Left lobe of liver (tissue), 2 donors: ENCODE measurements around the gene DOC2B. TPM values are rescaled to one million over a fixed set of nuclear protein-coding genes. Genes with fewer than 3 reads are reported as not detected.
"Not testable (repeated sequence)": the region's sequence is repeated elsewhere in the genome, so short reads cannot be mapped to it uniquely, and the experiment has no call there.

Experiments
- ATAC-seq: fragments of 200-7000 bp; cut with Tn5 transposase; one replicate; pipeline ENCODE4 v1.9.1; 2020; ENCODE audit warnings: mild to moderate bottlenecking, moderate library complexity
- DNase-seq: peaks from one replicate; pipeline ENCODE4 v3.0.0-alpha.2; 2020; ENCODE audit warnings: low spot score
- total RNA-seq: library from RNA; stranded (reverse); gene quantifications from one replicate; pipeline ENCODE4 v1.2.1, GENCODE V29; 2021
- donor health status: DM: no; HTN: no; CAD: no; lungs with moderate emphysema.
- donor health status: DM: no; HTN: yes; CAD: no.

Gene DOC2B
- total RNA-seq = 0.68 TPM

DNA sequence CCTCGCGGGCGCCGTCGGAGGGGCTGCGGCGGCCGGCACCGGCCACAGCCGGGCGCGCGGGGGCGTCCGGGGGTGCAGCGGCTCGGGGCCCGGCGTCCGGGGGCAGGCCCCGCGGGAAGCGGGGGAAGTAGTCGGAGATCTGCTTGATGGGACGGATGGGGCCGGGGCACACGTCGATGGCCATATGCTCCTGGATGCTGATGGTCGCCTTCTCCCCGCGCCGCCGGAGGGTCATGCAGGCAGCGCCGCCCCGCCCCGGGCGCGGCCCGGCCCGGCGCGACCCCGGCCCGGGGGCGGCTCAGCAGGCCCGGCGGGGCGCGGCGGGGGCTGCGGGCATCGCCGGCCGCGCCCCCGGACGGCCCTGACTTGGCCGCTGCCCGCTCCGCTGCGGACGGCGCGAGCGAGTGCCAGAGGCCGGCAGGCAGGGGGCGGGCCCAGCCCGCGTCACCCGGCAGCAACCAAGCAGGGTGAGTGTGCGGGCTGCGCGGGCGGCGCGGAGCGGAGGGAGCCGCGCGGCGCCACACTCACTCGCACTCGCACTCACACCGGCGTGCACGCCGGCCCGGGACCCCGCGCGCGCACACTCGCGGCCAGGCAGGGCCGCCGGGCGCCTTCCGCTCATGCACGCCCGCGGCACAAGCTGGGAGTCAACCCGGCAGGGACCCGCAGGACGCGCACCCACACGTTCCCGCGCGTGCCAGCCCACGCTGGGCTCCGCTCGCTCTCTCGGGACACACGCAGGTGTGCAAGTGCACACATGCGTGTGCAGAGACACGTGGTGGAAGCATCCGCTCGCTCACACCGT is at the start of gene DOC2B:
Gene DOC2B, minus strand, starts transcription at position 406 of the 805 bp plus-strand sequence. Its CDS starts 171 bp downstream, at position 235.
- peak; percentile 87 for ATAC-seq

DNA sequence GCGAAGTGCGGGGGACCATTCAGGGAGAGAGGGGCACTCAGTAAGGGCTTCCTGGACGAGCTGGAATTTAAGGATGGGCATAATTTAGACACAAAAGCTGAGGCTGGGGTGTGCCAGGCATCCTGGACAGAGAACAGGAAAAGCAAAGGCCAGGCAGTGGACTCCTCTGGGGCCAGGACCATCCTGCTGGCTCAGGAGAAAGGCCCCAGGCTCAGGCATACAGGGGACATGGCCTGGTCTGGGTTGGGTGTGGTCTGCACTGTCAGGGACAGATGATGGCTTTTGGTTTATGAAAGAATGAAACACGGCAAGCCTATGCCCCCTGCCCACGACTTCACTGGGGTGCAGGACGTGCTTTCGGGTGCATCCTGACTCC is 48.9 kb upstream of the DOC2B start:
- ATAC-seq (no peak), DNase-seq (peak; percentile 37)

More for the DNA sequence above, at the start of gene DOC2B:
- DNase-seq = peak; percentile 66

DNA sequence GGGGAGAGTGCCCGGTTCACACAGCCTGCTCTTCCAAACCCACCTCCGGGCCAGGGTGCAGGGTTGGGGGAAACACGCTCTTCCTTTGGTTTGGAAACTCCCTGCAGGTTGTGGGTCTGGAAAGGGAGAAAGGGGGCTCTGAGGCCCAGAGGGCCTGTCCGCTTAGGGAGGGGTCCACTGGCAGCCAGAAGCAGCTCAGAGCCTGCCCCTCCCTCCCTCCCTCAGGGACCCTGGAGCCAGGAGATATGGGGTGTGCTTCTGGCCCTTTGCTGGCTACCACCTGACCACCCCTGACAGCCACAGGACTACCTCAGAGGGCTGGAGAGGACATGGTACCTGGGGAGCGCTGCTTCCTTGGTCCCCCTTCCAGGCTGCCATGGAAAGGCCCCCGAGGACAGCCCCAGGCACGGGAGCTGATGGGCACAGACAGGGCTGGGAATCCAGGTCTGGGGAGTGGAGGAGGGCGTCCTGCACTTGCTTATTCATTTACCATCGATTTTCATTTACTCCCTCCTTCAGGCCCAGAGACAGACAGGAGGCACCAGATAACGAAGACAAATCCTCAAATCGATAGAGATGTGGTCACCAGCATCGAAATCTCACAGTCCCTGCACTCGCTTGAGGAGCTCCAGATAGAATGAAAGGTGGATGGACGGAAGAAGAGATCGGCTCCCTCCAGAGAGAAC is 48.4 kb upstream of the DOC2B start:
- no peak for ATAC-seq
- DNase-seq = peak; percentile 39

DNA sequence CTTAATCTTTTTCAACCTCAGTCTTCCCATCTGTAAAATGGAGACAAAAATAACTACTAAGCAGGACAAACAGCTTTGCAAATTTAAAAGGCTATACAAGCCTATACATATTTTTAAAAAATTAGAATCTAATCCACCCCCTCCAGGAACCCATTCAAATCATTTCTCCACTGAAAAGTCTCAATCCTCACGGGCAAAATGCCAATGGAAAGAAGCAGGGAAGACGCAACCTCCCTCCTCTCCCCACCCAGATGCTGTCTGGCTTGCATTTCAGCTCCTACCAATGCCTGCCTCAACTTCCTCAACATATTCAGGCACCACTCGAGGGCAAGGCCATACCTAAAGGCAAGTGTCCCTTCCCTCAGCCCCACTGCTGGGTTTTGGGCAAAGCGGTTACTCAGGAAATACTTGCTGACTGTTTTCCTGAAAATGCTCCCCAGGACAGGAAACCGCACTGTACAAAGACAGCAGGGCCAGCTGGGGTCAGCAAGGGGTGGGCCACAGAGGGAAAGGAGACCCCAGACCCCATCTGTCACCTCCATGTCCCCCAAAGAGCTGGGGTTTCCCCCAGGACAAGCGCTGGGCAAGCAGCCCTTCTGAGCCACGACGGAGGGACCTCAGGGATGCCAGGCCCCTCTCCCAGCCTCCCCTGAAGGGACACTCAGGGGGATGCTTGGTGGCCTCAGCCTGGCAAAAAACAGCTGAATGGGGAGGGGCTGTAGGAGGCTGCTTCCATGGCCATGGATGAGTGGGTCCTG is 47.7 kb upstream of the DOC2B start:
- DNase-seq = peak; percentile 34
- no peak for ATAC-seq

DNA sequence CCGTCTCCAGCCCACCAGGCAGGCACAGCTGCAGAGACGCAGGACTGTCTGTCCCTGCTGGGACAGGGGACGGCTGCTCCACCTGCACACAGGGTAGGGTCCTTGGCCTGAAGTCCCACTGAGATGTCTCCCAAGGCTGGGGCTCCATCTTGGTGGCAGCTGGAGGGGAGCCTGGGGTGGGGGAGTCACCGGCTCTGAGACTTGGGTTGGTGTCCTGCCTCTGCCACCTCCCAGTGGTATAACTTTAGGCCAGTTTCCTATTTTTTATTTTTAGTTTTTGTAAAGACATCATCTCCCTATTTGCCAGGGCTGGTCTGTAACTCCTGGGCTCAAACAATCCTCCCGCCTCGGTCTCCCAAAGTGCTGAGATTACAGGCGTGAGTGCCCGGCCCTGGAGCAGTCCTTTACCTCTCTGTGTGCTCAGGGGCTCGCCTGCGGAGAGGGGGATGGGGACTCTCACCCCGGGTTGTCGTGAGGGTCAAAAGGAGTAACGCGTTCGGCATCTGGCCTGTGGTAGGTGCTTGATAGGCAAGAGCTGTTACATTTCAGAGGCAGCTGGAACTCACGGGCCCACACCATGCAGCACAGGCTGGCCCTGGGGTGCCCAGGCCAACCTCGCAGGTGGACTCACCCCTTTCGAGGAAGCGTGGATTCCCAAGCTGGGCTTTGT is 46.6 kb upstream of the DOC2B start:
- no peak for DNase-seq
- no peak for ATAC-seq

DNA sequence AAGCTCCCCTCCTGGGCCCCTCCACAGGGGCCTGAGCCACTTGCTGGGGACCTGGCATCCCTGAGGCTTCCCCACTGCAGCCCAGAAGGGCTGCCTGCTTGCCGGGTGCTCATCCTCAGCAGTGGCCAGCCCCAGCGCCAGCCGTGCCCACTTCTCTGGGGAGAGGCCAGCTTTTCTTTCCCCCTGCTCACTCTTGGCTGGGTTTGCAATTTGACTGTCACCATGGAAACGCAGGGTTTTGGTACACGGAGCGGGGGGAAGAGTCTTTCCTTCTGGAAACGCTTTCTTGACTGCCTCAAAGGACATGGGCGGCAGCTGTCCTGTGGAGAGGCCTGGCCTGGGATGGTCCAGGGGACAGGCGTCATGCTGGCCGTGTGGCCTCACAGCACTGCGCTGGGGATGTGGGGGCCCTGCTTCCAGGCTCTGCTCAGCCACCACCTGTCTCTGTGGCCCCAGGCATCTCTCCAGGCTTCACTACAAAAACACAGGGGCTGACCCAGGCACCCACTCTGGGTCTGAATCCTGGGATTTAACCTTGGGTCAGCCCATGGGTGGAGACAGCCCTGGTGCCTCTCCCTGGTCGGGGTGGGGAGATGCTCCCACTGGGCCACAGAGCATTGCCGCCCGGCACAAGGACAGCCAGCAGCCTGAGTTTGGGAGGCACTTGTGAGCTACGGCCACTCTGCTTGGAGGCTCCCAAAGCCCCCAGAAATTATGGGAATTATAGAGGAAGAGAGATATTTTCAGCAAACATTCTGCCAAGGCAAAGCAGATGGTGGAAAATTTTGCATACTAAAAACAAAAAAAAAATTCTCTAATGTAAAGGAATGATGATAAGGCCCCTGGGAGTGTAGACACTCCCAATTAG is 45.9 kb upstream of the DOC2B start:
- ATAC-seq = no peak
- DNase-seq = peak; percentile 39

DNA sequence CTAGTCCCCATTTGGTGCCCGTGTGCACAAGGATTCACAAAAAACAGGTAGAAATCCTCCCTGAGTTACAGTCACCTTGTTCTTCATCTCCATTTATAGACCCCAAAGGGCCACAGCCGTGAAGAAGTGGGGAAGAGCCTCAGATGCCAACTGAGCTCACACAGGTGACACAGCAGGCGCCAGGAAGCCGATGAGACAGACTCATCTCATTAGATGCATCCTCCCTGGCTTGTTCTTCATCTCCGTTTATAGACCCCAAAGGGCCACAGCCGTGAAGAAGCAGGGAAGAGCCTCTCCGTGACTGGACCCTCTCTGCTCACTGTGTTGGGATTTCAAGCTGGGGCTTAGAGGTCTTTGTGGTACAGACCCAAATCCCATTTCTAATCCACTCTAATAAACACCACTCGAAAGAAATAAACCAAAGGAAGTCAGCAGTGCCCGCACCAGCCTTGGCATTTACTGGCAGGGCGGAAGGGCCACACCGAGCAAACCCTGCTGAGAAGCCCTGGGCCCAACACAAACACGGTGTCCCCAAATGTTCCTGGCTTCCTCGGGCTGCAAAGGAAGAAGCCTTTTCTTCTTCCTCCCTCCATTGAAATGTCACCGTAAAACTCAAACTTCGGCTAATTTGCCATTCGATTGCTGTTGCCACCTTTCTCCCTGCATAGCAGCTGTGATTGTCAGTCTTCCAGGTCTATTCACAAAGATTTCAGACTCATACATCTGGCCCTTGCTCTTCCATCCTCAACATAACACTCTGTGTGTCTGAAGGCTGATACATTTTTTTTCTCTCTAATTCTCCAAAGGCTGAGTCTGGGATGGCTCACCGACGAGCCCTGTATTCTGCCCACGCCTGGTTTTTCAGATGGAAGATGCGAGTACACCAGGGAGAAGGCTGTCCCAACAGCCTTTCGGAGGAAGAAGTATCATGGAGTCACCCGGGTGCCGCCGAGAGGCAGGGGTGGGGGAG is 44.9 kb upstream of the DOC2B start:
- ATAC-seq (no peak), DNase-seq (no peak)

DNA sequence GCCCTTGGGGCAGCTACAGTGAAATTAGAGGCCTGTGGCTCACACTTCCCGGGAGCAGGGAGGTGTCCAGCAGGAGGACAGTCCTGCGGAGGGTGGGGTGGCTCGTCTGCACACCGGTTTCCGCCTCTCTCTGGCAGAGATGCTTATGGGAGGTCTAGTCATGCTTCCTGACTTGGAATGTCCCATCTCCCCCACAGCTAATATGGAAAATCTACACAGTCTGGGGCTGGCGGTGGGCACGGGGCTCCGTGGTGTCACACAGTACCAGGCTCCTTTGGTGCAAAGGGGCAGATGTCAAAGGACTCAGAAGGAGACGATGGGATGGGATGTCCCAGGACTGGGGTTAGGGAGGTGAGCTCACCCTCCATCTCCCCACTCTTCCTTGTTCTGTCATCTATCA is 44.1 kb upstream of the DOC2B start:
- ATAC-seq (no peak), DNase-seq (peak; percentile 38)

DNA sequence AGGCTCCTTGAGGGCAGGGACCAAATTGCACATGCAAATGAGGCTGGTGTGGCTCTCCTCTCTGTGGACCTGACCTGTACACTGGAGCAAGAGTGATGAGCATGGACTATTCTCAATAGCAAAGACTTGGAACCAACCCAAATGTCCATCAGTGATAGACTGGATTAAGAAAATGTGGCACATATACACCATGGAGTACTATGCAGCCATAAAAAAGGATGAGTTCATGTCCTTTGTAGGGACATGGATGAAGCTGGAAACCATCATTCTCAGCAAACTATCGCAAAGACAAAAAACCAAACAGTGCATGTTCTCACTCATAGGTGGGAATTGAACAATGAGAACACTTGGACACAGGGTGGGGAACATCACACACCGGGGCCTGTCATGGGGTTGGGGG is 43.1 kb upstream of the DOC2B start:
- ATAC-seq, DNase-seq: not testable (repeated sequence)

DNA sequence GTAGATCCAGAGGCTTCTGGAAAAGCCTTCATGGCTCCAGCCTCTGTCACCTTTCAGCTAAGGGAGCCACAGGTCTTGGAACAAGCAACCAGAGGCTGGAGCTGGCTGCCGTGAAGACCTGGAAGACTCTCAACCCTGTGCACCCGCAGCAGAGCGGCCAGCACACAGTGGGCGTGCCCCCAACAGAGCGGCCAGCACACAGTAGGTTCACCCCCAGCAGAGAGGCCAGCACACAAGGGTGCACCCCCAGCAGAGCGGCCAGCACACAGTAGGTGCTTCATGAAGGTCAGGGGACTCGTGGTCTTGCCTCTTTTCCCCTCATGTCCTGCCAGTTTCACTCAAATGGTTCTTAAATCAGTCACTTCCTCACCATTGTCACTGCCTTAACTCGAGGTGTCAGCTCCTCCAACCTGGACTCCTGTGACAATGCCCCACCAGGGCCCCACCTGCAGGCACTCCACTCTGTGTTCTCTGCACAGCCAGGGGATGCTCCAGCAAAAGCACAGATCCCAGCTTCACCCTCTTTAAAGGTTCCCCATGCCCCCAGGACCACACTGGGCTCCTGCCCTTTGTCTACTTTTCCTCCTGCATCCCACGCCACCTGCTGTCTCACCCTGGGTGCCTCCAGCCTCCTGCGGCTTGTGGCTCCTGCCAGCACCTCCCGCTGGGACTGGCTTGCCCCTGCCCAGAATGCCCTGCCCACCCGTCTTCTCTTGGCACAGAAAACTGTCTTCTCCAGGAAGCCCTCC is 42.4 kb upstream of the DOC2B start:
- DNase-seq (peak; percentile 42), ATAC-seq (peak; percentile 7)

DNA sequence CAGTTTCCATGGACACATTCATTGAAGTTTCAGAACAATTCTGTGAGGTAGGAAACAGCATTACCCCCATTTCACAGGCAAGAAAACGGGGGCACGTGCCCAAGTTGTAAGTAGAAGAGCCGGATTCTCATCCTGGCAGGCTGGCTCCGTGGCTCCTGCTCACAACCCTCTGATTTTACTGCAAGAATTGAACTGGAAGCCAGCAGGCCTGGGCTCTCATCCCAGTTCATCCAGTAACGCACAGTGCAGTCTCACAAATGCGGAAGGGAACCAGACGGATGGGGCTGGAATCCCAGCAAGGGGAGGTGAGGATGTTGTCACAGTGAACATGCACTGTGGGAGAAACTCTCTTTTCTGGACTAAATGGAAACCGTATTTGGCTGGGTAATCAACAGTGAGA is 40.7 kb upstream of the DOC2B start:
- ATAC-seq = no peak
- DNase-seq = peak; percentile 39

DNA sequence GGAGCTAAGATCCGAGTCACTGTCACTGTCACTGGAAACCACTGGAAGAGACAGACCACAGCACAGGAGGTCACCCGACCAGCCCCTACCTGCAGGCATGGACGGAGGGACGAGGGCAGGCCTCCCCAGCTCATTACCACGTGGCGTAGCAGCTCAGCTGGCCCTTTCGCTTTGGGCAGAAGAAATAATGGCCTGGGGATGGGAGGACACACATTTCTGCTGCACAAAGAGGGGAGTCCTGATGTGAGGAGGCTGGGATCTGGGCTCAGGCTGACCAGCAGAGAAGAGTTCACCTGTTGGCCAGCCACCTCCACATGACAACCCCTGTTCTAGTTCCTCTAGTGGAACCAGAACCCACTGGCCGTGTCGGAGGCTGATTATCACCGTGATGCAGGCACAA is 38.2 kb upstream of the DOC2B start:
- peak; percentile 37 for DNase-seq

DNA sequence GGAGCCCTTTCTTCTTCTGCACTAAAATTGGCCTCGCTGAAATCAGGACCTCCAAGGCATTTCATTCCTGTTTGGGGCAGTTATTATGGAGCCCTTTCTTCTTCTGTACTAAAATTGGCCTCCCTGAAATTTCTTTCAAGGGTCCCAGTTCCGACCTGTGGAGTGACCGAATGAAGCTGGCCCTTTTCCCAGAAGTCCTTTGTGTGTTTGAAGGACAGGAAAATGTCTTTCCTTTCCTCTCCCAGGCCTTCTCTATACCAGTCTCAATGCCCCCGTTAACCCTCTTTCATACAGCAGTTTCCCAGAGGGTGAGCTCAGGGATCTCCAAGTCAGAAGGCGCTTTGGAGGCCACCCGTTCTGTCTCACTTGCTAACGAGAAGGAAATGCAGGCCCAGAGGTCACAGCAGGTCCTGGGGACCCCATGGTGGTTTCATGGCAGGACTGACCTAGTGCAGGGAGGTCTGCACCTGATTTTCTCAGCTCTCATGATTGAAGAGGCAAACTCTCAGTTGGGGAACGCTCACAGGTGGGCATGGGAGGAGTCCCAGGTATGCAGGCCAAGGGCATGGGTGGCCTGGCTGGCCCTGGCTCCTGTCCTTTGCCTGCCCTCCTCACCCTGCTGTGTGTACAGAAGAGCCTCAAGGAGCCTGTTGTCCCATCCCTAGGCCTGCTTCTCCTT is 37.1 kb upstream of the DOC2B start:
- peak; percentile 37 for ATAC-seq
- no peak for DNase-seq

More for the DNA sequence above, 38.2 kb upstream of the DOC2B start:
- ATAC-seq = no peak

DNA sequence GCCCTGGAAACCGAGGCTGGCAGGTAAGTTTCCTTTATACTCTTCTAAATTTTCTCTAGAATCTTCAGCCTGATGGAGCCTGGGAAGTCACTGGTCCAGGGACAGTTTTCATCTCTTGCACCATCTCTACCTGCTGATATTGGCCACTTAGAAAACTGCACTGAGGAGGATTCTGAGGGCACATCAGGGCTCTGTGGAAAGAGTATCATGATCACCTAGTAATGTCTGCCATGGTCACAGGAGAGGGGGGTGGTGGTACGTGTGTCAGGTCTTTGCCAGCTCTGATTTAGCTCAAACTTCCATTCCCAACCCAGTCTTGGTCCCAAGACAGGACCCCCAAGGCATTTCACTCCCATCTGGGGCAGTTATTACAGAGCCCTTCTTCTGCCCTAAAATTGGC is 35.2 kb upstream of the DOC2B start:
- DNase-seq = no peak
- no peak for ATAC-seq

DNA sequence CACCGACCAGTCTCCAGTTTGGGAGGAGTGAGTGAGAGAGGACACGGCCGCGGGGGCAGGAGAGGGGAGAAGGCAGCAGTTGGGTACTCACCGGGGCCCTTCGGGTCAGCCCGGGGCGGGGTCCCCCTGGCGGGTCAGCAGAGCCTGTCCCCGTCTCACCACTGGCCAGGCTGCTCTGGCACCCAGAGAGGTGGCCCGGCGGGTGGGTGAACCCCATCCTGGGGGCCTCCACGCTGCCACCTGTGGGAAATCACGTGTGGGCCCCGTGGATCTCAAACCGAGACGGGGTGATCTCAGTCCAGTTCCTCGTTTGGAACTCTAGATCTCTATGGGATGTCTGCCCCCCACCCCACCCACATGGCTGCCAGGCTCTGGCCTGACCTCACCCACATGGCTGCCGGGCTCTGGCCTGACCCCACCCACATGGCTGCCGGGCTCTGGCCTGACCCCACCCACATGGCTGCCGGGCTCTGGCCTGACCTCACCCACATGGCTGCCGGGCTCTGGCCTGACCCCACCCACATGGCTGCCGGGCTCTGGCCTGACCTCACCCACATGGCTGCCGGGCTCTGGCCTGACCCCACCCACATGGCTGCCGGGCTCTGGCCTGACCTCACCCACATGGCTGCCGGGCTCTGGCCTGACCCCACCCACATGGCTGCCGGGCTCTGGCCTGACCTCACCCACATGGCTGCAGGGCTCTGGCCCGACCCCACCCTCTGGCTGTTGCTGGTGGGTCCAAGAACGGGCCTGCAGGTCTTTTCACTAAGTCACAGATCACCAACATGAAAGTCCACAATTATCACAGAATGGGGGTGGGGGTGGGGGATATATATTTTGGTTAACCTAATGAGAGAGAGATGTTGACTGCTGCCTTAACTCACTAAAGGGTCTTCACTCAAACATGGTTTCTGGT is 34.4 kb upstream of the DOC2B start:
- not testable (repeated sequence) for DNase-seq
- peak; percentile 12 for ATAC-seq

DNA sequence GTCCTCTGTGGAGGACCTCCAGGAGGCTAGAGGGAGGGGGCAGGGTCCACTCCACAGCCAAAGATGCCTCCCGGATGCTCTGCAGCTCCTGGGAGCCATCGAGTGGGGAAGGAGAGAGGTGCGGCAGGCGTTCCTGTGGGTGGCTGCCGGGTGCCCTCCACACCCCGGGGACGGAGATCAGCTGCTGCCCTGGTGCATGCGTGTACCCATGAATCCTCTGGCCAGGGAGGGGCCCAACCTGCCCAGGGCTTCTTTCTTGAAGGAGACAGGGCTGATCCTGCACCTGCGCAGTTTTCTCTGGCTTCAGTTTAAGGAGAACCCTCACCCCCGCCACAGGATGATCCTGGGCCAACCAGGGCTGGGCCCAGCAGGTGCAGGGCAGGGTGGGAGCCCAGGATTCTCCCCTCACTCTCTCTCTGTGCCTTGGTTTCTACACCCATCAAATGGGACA is 33.5 kb upstream of the DOC2B start:
- ATAC-seq (peak; percentile 6), DNase-seq (no peak)
